Thyroid gland (tissue), 4 donors: ENCODE measurements around the gene SLC25A23. TPM values are rescaled to one million over a fixed set of nuclear protein-coding genes. Genes with fewer than 3 reads are reported as not detected.

Experiments
- DNase-seq, 2 donors: peaks; one replicate each; pipeline ENCODE4 v3.0.0-alpha.2; 2019
- H3K27ac ChIP-seq, 3 donors: fragments of 200-600 bp; sonication (generic); 1 replicate in 2 of 3; 2 replicates in 1 of 3; pipeline ENCODE4 v1.5.1; 2016 to 2019; ENCODE audit warnings: mild to moderate bottlenecking in 1 of 3, moderate library complexity in 1 of 3
- H3K27me3 ChIP-seq: fragments of 200-600 bp; sonication (generic); one replicate; pipeline ENCODE4 v1.5.1; 2019
- H3K36me3 ChIP-seq, 2 donors: fragments of 200-600 bp; sonication (generic); one replicate each; pipeline ENCODE4 v1.5.1; 2016 to 2019
- H3K4me1 ChIP-seq, 2 donors: fragments of 200-600 bp; sonication (generic); one replicate each; pipeline ENCODE4 v1.5.1; 2017 to 2019
- H3K4me3 ChIP-seq, 3 donors: fragments of 200-600 bp; sonication (generic); replicated peaks in 1 of 3; 1 replicate in 2 of 3; 2 replicates in 1 of 3; pipeline ENCODE4 v1.5.1; 2016; ENCODE audit warnings: mild to moderate bottlenecking in 1 of 3
- H3K9me3 ChIP-seq: fragments of 200-600 bp; sonication (generic); one replicate; pipeline ENCODE4 v1.5.1; 2017
- CTCF ChIP-seq, 6 experiments: fragments of 200-600 bp in 3 of 6; fragments of 450-650 bp in 3 of 6; sonication (generic) in 3 of 6; IDR thresholded peaks; one replicate each; pipeline ENCODE4 v1.5.1; 2016 to 2019; ENCODE audit warnings: antibody characterized with exemption in 6 of 6, mild to moderate bottlenecking in 2 of 6, inconsistent platforms in 1 of 6, moderate library complexity in 1 of 6
- POLR2A ChIP-seq, 2 donors: fragments of 450-650 bp; IDR thresholded peaks; one replicate each; pipeline ENCODE4 v1.6.1; 2017; ENCODE audit warnings: antibody characterized with exemption in 2 of 2, mild to moderate bottlenecking in 2 of 2, moderate library complexity in 1 of 2
- WGBS, 2 donors: methylation state at CpG; one replicate each; pipeline ENCODE4 v1.1.5; 2017; 5-methylcytosine and 5-hydroxymethylcytosine counted together
- intact Hi-C: fragments of 100-400 bp; cut with DNase I; formaldehyde crosslinking; loops from one replicate; pipeline ENCODE4 v1.15.1; 2023
- total RNA-seq, 4 donors: library from RNA; depleted of rRNA; stranded (reverse); fragments of >200 nt; gene quantifications; one replicate each; pipeline ENCODE4 v1.2.3, GENCODE V29; 2016

Gene SLC25A23
- total RNA-seq, 4 donors from 2014 or later: 75.2 to 214 (median 152) TPM

GRCh38 chr19:6440905-6441304, 18.7 kb downstream of the SLC25A23 start:
- Histone ChIP-seq H3K27ac (no peak overlapping the region), H3K27me3 (no peaks in the 10 kb centered on the region), H3K36me3 (no peaks in the 10 kb centered on the region), H3K9me3 (no peaks in the 10 kb centered on the region), H3K4me3 (no peak overlapping the region), H3K4me1 (no peaks in the 10 kb centered on the region)
- no peak for DNase-seq
- TF ChIP-seq POLR2A (IDR thresholded peaks at IDR 0.05) (no peak), CTCF (IDR thresholded peaks at IDR 0.05) (no peak)
- intact Hi-C loops: no loop called here
- 76 to 95% methylated on average over 3 of the region's 3 CpGs for WGBS, 2 donors

GRCh38 chr19:6439743-6440142, 19.8 kb downstream of the SLC25A23 start:
- H3K4me3 ChIP-seq: no peak overlapping the region
- no peak overlapping the region for H3K27ac ChIP-seq
- no peaks in the 10 kb centered on the region for H3K27me3 ChIP-seq
- DNase-seq: no peak
- no peaks in the 10 kb centered on the region for H3K4me1 ChIP-seq
- no peaks in the 10 kb centered on the region for H3K9me3 ChIP-seq
- TF ChIP-seq POLR2A (IDR thresholded peaks at IDR 0.05): no peak
- no peak for TF ChIP-seq CTCF (IDR thresholded peaks at IDR 0.05)
- WGBS, 2 donors: 83 to 84% methylated on average over 4 of the region's 4 CpGs
- intact Hi-C loops: no loop called here
- no peaks in the 10 kb centered on the region for H3K36me3 ChIP-seq

GRCh38 chr19:6433663-6434062, 25.9 kb downstream of the SLC25A23 start, which contains the start of gene SLC25A41:
TSS of gene SLC25A41 (minus strand) at chr19:6433763. CDS start at chr19:6433693, 70 bp downstream.
- no peaks in the 10 kb centered on the region for H3K27me3 ChIP-seq
- intact Hi-C loops: no loop called here
- TF ChIP-seq POLR2A (IDR thresholded peaks at IDR 0.05): no peak
- TF ChIP-seq CTCF (IDR thresholded peaks at IDR 0.05): no peak
- no peak within 1 kb of the TSS for H3K27ac ChIP-seq
- H3K9me3 ChIP-seq: no peaks in the 10 kb centered on the region
- no peaks in the 10 kb centered on the region for H3K4me1 ChIP-seq
- no peak within 1 kb of the TSS for H3K4me3 ChIP-seq
- H3K36me3 ChIP-seq: no peaks in the 10 kb centered on the region
- DNase-seq: no peak
- 95 to 97% methylated on average over 10 of the region's 10 CpGs for WGBS, 2 donors

- intact Hi-C loops: no loop called here
- Histone ChIP-seq H3K27ac (no peak overlapping the region), H3K36me3 (no peaks in the 10 kb centered on the region), H3K9me3 (no peaks in the 10 kb centered on the region), H3K4me1 (no peaks in the 10 kb centered on the region), H3K27me3 (no peaks in the 10 kb centered on the region), H3K4me3 (no peak overlapping the region)
- no peak for TF ChIP-seq CTCF (IDR thresholded peaks at IDR 0.05)
- TF ChIP-seq POLR2A (IDR thresholded peaks at IDR 0.05): no peak
- WGBS, 2 donors: 82 to 92% methylated on average over 8 to 9 of the region's 11 CpGs
- no peak for DNase-seq
Observed at GRCh38 chr19:6433165-6433564, 26.4 kb downstream of the SLC25A23 start.

GRCh38 chr19:6431891-6432290, 27.7 kb downstream of the SLC25A23 start:
- Histone ChIP-seq H3K27ac (no peak overlapping the region), H3K36me3 (no peaks in the 10 kb centered on the region), H3K4me3 (no peak overlapping the region), H3K4me1 (no peaks in the 10 kb centered on the region), H3K9me3 (no peaks in the 10 kb centered on the region), H3K27me3 (no peaks in the 10 kb centered on the region)
- WGBS, 2 donors: 94 to 95% methylated on average over 11 of the region's 11 CpGs
- no peak for DNase-seq
- no peak for TF ChIP-seq POLR2A (IDR thresholded peaks at IDR 0.05)
- no peak for TF ChIP-seq CTCF (IDR thresholded peaks at IDR 0.05)
- intact Hi-C loops: no loop called here
